ENCODE measurements around the gene MRPL34.

MRPL34 gene

GRCh38 chr19:17341386-17341785 lies 35.7 kb downstream of the MRPL34 start:
- no peak for DNase-seq (ENCODE audit: low spot score)

- no peak for DNase-seq (ENCODE audit: low spot score)
These were observed 36.2 kb downstream of the MRPL34 start for GRCh38 chr19:17341845-17342244.

- peak; percentile 71 for DNase-seq (ENCODE audit: low spot score)
These were observed 40.5 kb downstream of the MRPL34 start for GRCh38 chr19:17346109-17346671.

GRCh38 chr19:17347361-17347760 lies 41.7 kb downstream of the MRPL34 start:
- no peak for DNase-seq (ENCODE audit: low spot score)

- no peak for DNase-seq (ENCODE audit: low spot score)
These were observed 42.2 kb downstream of the MRPL34 start for GRCh38 chr19:17347877-17348276.

GRCh38 chr19:17348700-17349099 lies 43.0 kb downstream of the MRPL34 start:
- DNase-seq (ENCODE audit: low spot score), result peak; percentile 73

- no peak for DNase-seq (ENCODE audit: low spot score)
These were observed 46.3 kb downstream of the MRPL34 start for GRCh38 chr19:17351815-17352435.

- no peak for DNase-seq (ENCODE audit: low spot score)
These were observed 47.1 kb downstream of the MRPL34 start for GRCh38 chr19:17352608-17353280.

- no peak for DNase-seq (ENCODE audit: low spot score)
These were observed 47.7 kb downstream of the MRPL34 start for GRCh38 chr19:17353386-17353785.

All from kidney tubule cell (primary cell).